Activated T-cell treated with anti-CD3 and anti-CD28 coated beads, Interleukin-2, amount 50 U/mL, for 24 hours (primary cell): ENCODE results near the gene SDK2.
"Not testable (repeated sequence)": the region's sequence is repeated elsewhere in the genome, so short reads cannot be mapped to it uniquely, and the experiment has no call there.

ENCODE experiments used
- DNase-seq: peaks from one replicate; pipeline ENCODE4 v3.0.0-alpha.2; 2020
- H3K27ac Mint-ChIP-seq: 2 replicates; pipeline ENCODE4 v1.8.0; 2020; ENCODE audit warnings: mild to moderate bottlenecking, mixed read lengths
- H3K27me3 Mint-ChIP-seq: 2 replicates; pipeline ENCODE4 v1.8.0; 2020; ENCODE audit warnings: mixed read lengths
- H3K36me3 Mint-ChIP-seq: 2 replicates; pipeline ENCODE4 v1.8.0; 2020; ENCODE audit warnings: low read depth, mixed read lengths
- H3K4me1 Mint-ChIP-seq: 2 replicates; pipeline ENCODE4 v1.8.0; 2020; ENCODE audit warnings: low read depth, mixed read lengths
- H3K4me3 Mint-ChIP-seq: 2 replicates; pipeline ENCODE4 v1.8.0; 2020; ENCODE audit warnings: mild to moderate bottlenecking, moderate library complexity, mixed read lengths
- H3K9me3 Mint-ChIP-seq: 2 replicates; pipeline ENCODE4 v1.8.0; 2020; ENCODE audit warnings: mixed read lengths

SDK2 gene

DNA sequence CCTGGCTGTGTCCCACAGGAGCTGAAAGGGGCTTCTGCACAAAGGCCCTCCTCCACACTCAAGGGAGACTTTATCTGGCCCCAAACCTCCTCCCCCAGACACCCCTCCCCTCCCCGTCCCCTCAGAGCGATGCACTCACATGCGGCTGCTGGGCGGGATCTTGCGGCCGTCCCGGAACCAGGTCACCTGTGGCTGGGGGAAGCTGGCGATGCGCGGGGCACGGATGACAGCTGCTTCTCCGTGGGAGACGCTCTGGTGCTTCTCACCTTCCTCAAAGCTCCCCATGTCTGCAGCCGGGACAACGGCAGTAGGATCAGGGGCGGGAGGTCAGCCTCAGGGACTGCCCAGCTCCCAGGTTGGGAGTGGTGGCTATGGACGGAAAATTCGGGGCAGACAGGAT lies 188.5 kb downstream of the SDK2 start:
- Mint-ChIP-seq H3K9me3 (no peaks in the 10 kb centered on the region), H3K4me1 (no peaks in the 10 kb centered on the region), H3K36me3 (no peaks in the 10 kb centered on the region), H3K27ac (no peak overlapping the region), H3K27me3 (no peaks in the 10 kb centered on the region), H3K4me3 (no peak overlapping the region)
- DNase-seq, result no peak

DNA sequence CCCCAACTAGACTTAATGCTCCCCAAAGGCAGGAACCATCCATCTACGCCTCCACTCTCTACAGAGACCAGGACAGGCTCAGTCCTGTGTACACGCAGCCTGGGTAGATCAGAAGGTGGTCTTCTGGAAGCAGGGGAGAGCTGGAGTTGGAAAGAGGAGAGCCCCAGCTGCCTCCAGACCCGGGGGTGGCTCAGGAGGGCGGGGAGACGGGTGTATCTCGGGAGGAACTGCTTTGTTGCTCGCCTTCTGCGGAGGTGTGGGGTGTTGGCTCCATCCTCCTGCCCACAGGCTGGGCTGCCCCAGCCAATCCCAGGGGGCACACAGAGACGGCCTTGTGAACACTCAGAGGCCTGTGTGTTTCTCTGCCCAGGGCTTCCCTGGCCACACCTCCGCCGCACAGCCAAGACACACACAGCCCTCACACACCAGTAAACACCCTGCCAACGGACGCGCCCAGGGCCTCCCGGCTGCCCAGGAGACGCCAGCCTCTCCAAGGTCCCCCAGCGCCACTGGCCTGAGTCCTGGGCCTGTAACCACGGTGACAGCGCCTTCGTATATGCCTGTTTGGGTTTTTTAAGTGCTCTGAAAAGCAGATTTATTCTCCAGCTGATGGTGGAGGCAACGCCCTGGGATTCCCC lies 189.1 kb downstream of the SDK2 start:
- H3K27me3 Mint-ChIP-seq, result no peaks in the 10 kb centered on the region
- no peak for DNase-seq
- H3K27ac Mint-ChIP-seq, result no peak overlapping the region
- H3K4me3 Mint-ChIP-seq, result no peak overlapping the region
- no peaks in the 10 kb centered on the region for H3K4me1 Mint-ChIP-seq
- no peaks in the 10 kb centered on the region for H3K9me3 Mint-ChIP-seq
- H3K36me3 Mint-ChIP-seq, result no peaks in the 10 kb centered on the region

DNA sequence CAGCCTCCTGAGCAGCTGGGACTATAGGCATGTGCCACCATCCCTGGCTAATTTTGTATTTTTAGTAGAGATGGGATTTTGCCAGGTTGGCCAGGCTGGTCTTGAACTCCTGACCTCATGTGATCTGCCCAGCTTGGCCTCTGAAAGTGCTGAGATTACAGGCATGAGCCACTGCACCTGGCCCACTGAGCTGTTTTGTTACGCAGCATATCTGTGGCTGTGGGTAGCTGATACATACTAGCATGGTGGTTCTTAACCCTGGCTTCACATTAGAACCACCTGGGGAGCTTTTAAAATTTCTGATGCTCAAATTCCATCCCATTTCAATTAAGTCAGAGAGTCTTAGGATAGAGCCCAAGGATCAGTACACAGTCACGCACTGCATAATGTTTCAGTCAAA lies 190.8 kb downstream of the SDK2 start:
- H3K36me3 Mint-ChIP-seq, DNase-seq, H3K9me3 Mint-ChIP-seq, H3K4me1 Mint-ChIP-seq, H3K27ac Mint-ChIP-seq, H3K4me3 Mint-ChIP-seq, H3K27me3 Mint-ChIP-seq: not testable (repeated sequence)

DNA sequence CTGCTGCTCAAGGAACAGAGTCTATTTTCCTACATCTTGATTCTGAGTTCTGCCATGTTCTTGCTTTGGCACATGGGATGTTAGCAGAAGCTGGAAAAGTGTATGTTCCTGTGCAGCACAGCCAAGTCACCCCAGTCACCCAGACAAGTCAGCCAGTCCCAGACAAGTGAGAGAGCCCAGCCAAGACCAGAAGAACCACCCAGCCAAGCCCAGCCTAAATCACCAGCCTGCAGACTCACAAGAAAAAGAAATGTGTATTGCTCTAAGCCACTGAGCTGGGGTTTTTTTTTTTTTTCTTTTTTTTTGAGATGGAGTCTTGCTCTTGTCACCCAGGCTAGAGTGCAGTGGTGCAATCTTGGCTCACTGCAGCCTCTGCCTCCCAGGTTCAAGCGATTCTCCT lies 191.2 kb downstream of the SDK2 start:
- H3K36me3 Mint-ChIP-seq, result no peaks in the 10 kb centered on the region
- no peaks in the 10 kb centered on the region for H3K4me1 Mint-ChIP-seq
- no peak overlapping the region for H3K4me3 Mint-ChIP-seq
- H3K9me3 Mint-ChIP-seq, result no peaks in the 10 kb centered on the region
- H3K27me3 Mint-ChIP-seq, result no peaks in the 10 kb centered on the region
- H3K27ac Mint-ChIP-seq, result no peak overlapping the region
- no peak for DNase-seq

DNA sequence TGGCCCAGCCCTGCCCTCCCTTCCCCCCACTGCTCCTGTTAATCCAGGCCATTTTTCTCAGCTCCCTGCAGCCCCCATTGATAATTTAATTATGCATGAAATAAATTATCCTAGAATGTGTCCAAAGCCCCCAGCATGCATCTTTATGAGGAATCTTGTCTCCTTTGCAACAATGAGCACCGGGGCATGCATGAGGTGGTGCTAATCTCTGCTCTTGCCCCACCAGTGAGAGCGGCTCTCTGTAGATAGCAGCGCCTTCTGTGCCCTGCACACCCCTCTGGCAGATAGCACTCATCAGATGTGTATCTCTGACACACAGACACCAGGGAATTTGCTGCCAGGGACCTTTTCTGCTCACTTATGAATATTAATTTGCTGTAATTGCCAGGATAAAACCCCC lies 192.2 kb downstream of the SDK2 start:
- DNase-seq, result no peak

DNA sequence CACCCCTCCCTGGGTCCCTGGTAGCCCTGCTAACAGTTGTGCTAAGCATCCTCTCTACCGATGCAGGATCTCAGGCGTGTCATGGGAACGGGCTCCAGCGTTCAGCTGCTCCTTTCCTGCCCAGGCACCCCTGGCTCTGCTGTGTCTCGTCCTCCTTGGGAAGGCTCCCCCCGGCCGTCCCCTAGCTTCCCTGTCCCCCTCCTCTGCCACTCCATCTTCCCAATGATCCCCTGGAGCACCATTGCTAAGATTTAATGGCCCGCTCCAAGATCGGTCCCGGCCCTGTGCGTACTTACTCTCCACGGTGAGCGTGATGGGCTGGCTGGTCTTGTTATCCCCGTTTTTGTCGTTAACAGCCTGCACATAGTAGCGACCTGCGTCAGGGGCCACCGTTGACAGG lies 196.9 kb downstream of the SDK2 start:
- DNase-seq, result no peak
- H3K27me3 Mint-ChIP-seq, result no peaks in the 10 kb centered on the region
- no peaks in the 10 kb centered on the region for H3K9me3 Mint-ChIP-seq
- no peak overlapping the region for H3K4me3 Mint-ChIP-seq
- H3K4me1 Mint-ChIP-seq, result no peaks in the 10 kb centered on the region
- H3K27ac Mint-ChIP-seq, result no peak overlapping the region
- H3K36me3 Mint-ChIP-seq, result no peaks in the 10 kb centered on the region

More for the DNA sequence above, 192.2 kb downstream of the SDK2 start:
- Mint-ChIP-seq H3K9me3 (no peaks in the 10 kb centered on the region), H3K27me3 (no peaks in the 10 kb centered on the region), H3K4me1 (no peaks in the 10 kb centered on the region), H3K27ac (no peak overlapping the region), H3K4me3 (no peak overlapping the region), H3K36me3 (no peaks in the 10 kb centered on the region)

DNA sequence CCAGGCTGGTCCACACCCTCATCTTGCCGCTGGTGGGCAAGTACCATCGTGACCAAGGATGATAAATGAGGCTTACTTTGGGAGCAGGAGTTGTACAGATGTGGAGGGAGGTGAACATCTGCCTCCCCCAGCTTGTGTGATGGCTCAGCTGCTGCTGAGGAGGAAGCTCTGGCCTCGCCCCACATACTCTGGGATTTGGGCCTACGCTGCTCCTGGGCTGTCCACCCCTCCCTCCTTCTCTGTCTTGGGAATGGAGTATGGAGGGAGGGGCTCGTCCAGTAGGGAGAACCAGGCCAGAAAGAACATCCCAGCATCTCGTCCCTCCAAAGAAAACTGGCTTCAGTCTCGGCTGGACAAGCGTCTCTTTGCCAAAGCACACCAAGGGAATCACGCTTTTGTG lies 197.6 kb downstream of the SDK2 start:
- H3K36me3 Mint-ChIP-seq, result no peaks in the 10 kb centered on the region
- no peaks in the 10 kb centered on the region for H3K9me3 Mint-ChIP-seq
- H3K4me1 Mint-ChIP-seq, result no peaks in the 10 kb centered on the region
- no peak overlapping the region for H3K4me3 Mint-ChIP-seq
- no peak for DNase-seq
- no peaks in the 10 kb centered on the region for H3K27me3 Mint-ChIP-seq
- no peak overlapping the region for H3K27ac Mint-ChIP-seq

DNA sequence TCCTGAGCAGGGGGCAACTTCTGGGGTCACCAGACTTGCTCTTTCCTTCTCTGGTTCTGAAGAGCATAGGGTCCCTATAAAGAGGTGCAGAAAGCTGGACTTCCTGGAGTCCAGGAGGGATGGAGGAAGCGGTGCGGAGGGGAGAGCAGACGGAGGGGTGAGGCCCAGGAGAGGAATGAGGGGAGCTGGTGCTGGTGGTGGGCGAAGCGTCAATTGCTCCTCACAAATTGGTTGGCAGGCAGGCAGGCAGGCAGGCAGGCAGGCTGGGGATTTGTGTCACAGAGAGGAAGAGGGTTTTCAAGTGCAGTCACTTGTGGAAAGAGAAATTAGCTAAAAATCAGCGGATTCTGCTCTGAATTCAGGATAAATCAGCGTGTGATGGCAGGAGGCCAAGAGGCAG lies 198.8 kb downstream of the SDK2 start:
- no peak for DNase-seq
- Mint-ChIP-seq H3K9me3 (no peaks in the 10 kb centered on the region), H3K27ac (no peak overlapping the region), H3K4me1 (no peaks in the 10 kb centered on the region), H3K36me3 (no peaks in the 10 kb centered on the region), H3K27me3 (no peaks in the 10 kb centered on the region), H3K4me3 (no peak overlapping the region)

DNA sequence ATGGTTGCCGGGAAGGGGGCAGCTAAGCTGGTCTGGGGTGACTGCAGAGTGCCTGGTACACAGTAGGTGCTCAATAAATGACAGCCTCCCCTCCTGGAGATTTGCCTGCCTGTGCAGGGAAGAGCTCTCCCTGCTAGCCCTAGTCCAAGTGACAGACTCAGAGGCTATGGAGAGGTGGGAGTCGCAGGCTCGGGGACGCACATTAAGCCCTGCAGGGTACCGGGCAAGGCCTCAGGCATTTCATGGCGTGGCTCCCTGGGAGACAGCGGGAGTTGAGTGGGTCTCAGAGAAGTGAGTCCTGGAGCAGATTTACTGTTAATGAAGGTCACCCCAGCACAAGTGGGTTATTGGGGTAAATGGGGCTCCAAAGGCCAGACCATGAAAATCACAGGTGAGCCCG lies 200.2 kb downstream of the SDK2 start:
- Mint-ChIP-seq H3K27me3 (no peaks in the 10 kb centered on the region), H3K4me1 (no peaks in the 10 kb centered on the region), H3K27ac (no peak overlapping the region), H3K4me3 (no peak overlapping the region), H3K36me3 (no peaks in the 10 kb centered on the region), H3K9me3 (no peaks in the 10 kb centered on the region)
- DNase-seq, result no peak

DNA sequence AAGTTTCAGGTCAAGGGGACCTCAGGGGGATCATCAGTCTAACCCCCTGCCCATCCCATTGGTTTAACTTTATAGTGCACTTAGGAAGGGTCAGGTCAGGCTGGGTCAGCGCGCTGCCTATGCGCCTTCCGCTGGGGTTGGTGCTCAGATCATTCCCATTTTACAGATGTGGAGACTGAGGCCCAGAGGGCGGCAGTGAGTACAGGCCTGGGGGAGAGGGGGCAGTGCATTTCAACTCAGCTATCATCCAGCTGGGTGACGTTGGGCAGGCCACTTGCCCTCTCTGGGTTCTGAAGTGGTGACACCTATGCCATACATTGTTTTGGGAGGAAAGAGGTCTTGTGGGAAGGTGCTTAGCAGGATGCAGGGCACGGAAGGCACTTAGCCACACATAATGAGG lies 204.6 kb downstream of the SDK2 start:
- Mint-ChIP-seq H3K4me3 (no peak overlapping the region), H3K27ac (no peak overlapping the region), H3K9me3 (no peaks in the 10 kb centered on the region), H3K36me3 (no peaks in the 10 kb centered on the region), H3K4me1 (no peaks in the 10 kb centered on the region), H3K27me3 (no peaks in the 10 kb centered on the region)
- no peak for DNase-seq

DNA sequence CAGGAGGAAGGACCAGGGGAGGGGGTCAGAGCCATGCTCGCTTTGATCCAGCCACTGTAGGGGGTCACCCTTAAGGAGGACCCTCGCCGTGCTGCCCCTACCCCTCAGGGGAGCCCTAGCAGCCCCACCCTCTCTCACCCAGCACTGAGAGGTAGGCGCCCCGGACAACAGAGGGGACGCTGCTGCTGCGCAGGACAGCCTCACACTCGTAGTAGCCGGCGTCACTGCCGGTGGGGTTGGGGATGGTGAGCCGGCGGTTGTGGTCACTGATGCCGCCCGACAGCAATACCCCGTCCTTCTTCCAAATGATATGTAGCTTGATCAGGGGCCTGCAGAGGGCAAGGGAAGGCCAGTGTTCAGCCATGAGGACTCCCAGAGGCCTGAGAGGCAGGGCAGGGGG lies 206.4 kb downstream of the SDK2 start:
- no peaks in the 10 kb centered on the region for H3K4me1 Mint-ChIP-seq
- no peak overlapping the region for H3K27ac Mint-ChIP-seq
- no peaks in the 10 kb centered on the region for H3K36me3 Mint-ChIP-seq
- no peaks in the 10 kb centered on the region for H3K9me3 Mint-ChIP-seq
- no peak for DNase-seq
- no peaks in the 10 kb centered on the region for H3K27me3 Mint-ChIP-seq
- H3K4me3 Mint-ChIP-seq, result no peak overlapping the region

DNA sequence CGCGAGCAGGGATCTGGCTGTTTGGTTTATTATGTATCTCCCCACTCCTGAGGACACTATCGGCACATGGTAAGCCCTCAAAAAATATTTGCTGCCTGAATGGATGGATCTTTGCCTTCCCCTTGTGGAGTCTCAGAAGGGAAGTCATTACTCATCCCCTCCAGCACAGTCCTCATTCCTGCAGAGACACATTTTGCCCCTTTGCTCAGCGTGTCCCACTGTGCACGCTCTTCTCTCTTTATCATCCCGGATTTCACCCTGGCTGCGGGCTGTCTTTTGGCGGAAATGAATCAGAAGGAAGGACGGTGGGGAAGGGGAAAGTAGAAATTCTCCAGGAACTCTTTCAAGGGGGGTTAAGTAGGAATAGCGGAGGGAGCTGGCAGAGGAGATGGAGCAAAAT lies 207.3 kb downstream of the SDK2 start:
- DNase-seq, result no peak
- Mint-ChIP-seq H3K9me3 (no peaks in the 10 kb centered on the region), H3K27ac (no peak overlapping the region), H3K27me3 (no peaks in the 10 kb centered on the region), H3K4me1 (no peaks in the 10 kb centered on the region), H3K36me3 (no peaks in the 10 kb centered on the region), H3K4me3 (no peak overlapping the region)

DNA sequence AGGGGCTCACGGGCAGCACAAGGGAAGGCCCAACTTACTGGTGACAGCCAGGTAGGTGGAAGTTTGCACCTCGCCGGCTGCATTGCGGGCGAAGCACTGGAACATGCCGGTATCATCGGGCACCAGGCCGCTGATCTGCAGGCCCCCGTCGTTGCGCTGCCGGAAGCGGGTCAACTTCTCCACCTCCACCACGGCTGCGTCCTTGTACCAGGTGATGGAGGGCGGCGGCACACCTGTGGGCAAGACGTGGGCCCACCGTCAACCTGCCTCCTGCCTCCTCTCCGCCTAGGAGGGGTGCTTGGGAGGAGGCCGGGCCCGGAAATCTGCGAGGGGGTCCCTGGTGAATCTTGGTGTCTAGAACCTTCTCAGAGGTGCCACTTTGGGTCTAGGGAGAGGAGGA lies 208.8 kb downstream of the SDK2 start:
- H3K4me1 Mint-ChIP-seq, result peaks cover 8% of the 10 kb centered on the region
- H3K27me3 Mint-ChIP-seq, result no peaks in the 10 kb centered on the region
- no peaks in the 10 kb centered on the region for H3K36me3 Mint-ChIP-seq
- H3K9me3 Mint-ChIP-seq, result no peaks in the 10 kb centered on the region
- no peak overlapping the region for H3K27ac Mint-ChIP-seq
- DNase-seq, result no peak
- no peak overlapping the region for H3K4me3 Mint-ChIP-seq

DNA sequence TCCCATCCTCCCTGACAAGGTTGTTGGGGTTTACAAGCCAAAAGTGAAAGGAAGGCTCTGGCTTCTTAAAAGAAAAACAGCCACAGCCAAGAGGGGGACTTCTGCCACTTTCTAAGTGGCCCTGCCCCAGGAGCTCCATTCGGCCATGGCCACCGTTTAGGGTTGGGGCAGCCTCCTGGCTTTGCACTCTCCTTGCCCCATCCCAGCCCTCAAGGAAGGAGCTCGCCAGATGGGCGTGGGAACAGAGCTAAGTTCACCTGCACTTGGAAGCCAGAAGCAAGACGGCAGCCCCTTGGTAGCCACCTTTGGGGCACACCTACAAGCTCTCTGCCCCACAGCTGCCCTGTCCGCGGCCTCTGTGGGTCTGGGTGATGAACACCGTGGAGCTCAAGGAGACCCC lies 210.1 kb downstream of the SDK2 start:
- DNase-seq, result no peak
- Mint-ChIP-seq H3K9me3 (no peaks in the 10 kb centered on the region), H3K36me3 (no peaks in the 10 kb centered on the region), H3K27me3 (no peaks in the 10 kb centered on the region), H3K4me1 (peaks cover 10% of the 10 kb centered on the region), H3K27ac (no peak overlapping the region), H3K4me3 (no peak overlapping the region)

DNA sequence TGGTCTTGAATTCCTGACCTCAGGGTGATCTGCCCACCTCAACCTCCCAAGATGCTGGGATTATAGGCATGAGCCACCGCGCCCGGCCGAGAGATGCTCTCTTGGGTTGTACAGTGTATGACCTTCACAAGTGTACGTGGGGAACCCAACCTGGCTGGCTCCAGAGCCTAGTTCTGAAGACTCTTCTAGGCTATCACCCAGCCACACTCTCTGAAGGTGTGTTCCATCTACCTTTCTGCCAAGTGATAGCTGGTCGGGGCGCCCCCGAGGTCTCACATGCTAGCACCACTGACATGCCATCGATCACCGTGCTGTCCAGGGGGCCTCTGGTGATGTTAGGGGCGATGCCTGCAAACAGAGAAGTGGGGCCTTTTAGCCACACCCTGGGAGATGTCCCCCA lies 210.7 kb downstream of the SDK2 start:
- no peaks in the 10 kb centered on the region for H3K9me3 Mint-ChIP-seq
- H3K4me3 Mint-ChIP-seq, result no peak overlapping the region
- peaks cover 10% of the 10 kb centered on the region for H3K4me1 Mint-ChIP-seq
- H3K27me3 Mint-ChIP-seq, result no peaks in the 10 kb centered on the region
- no peak overlapping the region for H3K27ac Mint-ChIP-seq
- no peaks in the 10 kb centered on the region for H3K36me3 Mint-ChIP-seq
- DNase-seq, result no peak

DNA sequence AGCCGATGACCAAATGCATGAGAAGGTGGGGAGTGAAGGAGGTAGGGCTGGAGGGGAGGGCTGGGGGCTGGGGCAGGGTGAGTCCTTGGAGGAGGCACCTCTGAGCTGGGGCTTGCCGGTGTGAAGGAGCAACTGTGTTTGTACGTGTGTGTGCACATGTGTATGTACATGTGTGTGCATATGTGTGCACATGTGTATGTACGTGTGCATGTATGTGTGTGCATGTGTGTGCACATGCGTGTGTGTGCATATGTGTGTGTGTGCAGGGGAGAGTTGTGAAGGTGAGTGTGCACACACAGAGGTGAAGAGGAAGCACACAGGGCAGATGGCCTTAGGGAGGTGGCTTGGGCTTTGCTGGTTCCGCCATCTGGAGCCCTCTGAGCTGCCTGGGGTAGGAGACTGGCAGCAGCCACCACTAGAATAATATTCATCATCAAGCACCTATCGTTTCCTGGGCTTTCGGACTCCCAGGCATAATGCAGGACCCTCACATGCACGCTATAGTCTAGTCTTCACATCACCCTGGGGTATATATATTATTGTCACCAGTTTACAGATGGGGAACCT lies 211.5 kb downstream of the SDK2 start:
- Mint-ChIP-seq H3K27ac (no peak overlapping the region), H3K4me1 (peaks cover 10% of the 10 kb centered on the region), H3K36me3 (no peaks in the 10 kb centered on the region), H3K4me3 (no peak overlapping the region), H3K27me3 (no peaks in the 10 kb centered on the region), H3K9me3 (no peaks in the 10 kb centered on the region)
- no peak for DNase-seq
